HT-29 (cell line): Measurements from ENCODE around the gene RLF. TPM values are rescaled to one million over a fixed set of nuclear protein-coding genes. Genes with fewer than 3 reads are reported as not detected.

Experiments
- DNase-seq: peaks from one replicate; pipeline ENCODE4 v3.0.0-alpha.2; 2015; ENCODE audit warnings: low spot score
- small RNA-seq: library from RNA; depleted of rRNA; stranded (forward); fragments of <200 nt; gene quantifications from one replicate; pipeline ENCODE3, GENCODE V24; 2014
- total RNA-seq: library from RNA; depleted of rRNA; stranded (reverse); fragments of >200 nt; shearing (Covaris generic); gene quantifications from 2 replicates; pipeline ENCODE4 v1.2.3, GENCODE V29; 2014; rRNA removed

Gene RLF
- total RNA-seq, 1 experiment from 2014 or later = 5.0 TPM

- DNase-seq = no peak
These were observed 107.0 kb downstream of the RLF start for GRCh38 chr1:40268211-40268610.

GRCh38 chr1:40270152-40270834, 109.1 kb downstream of the RLF start:
- DNase-seq = no peak

DNA sequence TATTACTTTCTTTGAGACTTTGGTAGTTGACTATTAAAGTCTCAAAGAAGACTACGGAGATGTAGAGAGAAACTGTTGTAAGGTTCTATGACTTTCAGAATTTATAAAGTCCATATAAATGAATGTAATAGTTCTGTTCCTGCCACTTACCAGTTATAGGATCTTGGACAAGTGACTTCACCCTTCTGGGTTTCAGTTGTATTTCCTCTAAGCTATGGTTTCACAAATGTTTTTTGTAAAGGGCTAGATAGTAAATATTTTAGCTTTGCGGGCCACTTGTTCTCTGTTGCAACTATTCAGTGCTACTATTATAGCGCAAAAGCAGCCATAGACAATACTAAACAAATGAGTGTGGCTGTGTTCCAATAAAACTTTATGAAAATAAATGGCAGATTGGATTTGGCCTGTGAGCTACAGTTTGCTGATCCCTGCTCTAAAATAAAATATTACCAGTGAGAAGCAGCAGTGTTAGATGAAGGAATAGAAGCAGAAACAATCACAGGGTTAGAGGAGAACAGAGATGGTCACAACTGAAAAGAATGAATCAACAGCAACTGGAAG, 111.5 kb downstream of the RLF start:
- DNase-seq = no peak

GRCh38 chr1:40273547-40274166, 112.5 kb downstream of the RLF start:
- DNase-seq = no peak

DNA sequence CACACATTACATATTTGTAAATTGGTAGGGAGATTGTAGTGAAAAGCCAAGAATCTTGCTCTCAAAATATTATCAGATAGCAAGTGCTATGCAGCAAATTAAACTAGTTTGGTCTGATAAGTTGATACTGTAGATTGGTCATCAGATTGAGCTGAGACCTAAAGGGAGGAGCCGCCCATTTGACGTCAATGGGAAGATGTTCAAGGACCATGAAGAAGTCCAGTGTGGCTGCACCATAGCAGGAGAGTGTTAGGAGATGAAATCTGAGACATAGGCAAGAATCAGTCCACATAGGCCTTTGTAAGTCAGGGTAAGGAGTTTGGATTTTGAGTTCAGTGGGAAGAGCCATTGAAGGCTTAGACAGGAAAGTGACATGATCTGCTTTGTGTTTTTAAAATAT, 113.1 kb downstream of the RLF start:
- no peak for DNase-seq

GRCh38 chr1:40276122-40276521, 114.9 kb downstream of the RLF start:
- no peak for DNase-seq

- no peak for DNase-seq
These were observed 120.7 kb downstream of the RLF start for GRCh38 chr1:40281853-40282252.

Small RNA genes lying within 50 kb of the gene (small RNA-seq; reads per million reads assigned to genes)
- gene RNU6-1237P = not detected

Other genes starting within 250 kb of the RLF start
- 13.7 and 15.4 TPM in 2 replicates for gene MFSD2A, start 206.2 kb upstream of the RLF start, total RNA-seq
- 169 and 180 TPM in 2 replicates for gene CAP1, start 120.7 kb upstream of the RLF start, total RNA-seq
- 56.2 and 67.0 TPM in 2 replicates for gene PPT1, start 64.1 kb upstream of the RLF start, total RNA-seq
- gene TMCO2, start 86.5 kb downstream of the RLF start, total RNA-seq = not detected in 2 replicates
- gene ZMPSTE24, start 96.8 kb downstream of the RLF start, total RNA-seq = 29.8 and 41.2 TPM in 2 replicates
- gene COL9A2, start 155.9 kb downstream of the RLF start, total RNA-seq = 0.25 and 0.89 TPM in 2 replicates
- 12.9 and 14.1 TPM in 2 replicates for gene SMAP2, start 212.3 kb downstream of the RLF start, total RNA-seq